ENCODE results near the gene PRKN. TPM values are rescaled to one million over a fixed set of nuclear protein-coding genes. Genes with fewer than 3 reads are reported as not detected.

PRKN gene
- total RNA-seq, 1 experiment from 2014 or later, result 0.46 TPM

DNA sequence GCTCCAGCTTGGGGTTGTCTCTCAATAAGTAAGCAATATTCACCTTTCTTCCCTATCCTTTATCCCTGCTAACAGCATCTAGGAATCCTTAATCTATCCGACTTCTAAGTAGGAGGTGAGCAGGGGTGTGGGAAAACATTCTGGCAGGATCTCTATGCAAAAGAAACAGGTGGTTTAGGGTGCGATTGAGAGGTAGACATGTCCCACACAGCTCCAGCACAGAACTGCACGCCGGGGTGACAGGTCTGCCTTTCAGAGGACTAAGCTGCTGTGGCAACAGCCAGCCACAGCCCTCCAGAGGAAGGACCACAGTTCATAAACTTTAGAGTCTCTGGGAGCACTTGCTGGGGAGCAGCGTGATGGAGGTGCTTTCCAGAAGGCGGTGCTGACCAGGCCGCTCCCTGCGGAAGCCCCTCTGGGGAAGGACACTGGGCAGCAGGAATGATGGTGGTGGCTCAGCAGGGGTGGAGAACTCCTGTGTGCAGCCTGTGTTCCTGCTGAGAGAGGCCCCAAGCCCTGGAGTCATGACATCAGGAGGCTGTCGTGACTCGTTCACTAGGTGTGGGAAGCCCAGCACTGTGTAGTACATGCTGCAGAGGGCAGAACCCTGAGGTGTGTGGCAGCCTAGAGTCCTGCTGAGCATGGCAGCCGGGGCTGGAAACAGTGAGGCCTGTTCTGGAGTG lies 509.6 kb downstream of the PRKN start:
- intact Hi-C loops (cut with micrococcal nuclease; ENCODE audit: unreplicated experiment), result no loop called here
- ChIA-PET CTCF (no interaction called here), POLR2A (no interaction called here)
- BruUV-seq (replicated peaks), result no TSS peak
- no peak overlapping the region for H3K4me3 ChIP-seq (ENCODE audit: low read depth in 2 of 2, low read length in 2 of 2)
- DNase-seq (ENCODE audit: low read depth, low spot score), result no peak
- H3K27me3 ChIP-seq (ENCODE audit: control insufficient read depth, insufficient read depth, low read length), result no peaks in the 10 kb centered on the region
- in situ Hi-C loops (cut with HindIII; ENCODE audit: low pct_unique_long_range_greater_than_20kb, low sequenced_read_pairs), result no loop called here
- H3K4me1 ChIP-seq (ENCODE audit: control insufficient read depth, insufficient read depth, low read length), result no peaks in the 10 kb centered on the region
- no peak for ATAC-seq
- TF ChIP-seq, protein P1, sequence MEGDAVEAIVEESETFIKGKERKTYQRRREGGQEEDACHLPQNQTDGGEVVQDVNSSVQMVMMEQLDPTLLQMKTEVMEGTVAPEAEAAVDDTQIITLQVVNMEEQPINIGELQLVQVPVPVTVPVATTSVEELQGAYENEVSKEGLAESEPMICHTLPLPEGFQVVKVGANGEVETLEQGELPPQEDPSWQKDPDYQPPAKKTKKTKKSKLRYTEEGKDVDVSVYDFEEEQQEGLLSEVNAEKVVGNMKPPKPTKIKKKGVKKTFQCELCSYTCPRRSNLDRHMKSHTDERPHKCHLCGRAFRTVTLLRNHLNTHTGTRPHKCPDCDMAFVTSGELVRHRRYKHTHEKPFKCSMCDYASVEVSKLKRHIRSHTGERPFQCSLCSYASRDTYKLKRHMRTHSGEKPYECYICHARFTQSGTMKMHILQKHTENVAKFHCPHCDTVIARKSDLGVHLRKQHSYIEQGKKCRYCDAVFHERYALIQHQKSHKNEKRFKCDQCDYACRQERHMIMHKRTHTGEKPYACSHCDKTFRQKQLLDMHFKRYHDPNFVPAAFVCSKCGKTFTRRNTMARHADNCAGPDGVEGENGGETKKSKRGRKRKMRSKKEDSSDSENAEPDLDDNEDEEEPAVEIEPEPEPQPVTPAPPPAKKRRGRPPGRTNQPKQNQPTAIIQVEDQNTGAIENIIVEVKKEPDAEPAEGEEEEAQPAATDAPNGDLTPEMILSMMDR (IDR thresholded peaks at IDR 0.05), result no peak
- TF ChIP-seq POLR2AphosphoS5 (IDR thresholded peaks at IDR 0.05; ENCODE audit: low read depth, low read length) (no peak), SIN3A (IDR thresholded peaks at IDR 0.05; ENCODE audit: borderline replicate concordance, insufficient read depth, low read depth, low read length) (no peak), TCF7L2 (IDR thresholded peaks at IDR 0.05; ENCODE audit: low read depth, low read length) (no peak)
- TF ChIP-seq, protein P2, sequence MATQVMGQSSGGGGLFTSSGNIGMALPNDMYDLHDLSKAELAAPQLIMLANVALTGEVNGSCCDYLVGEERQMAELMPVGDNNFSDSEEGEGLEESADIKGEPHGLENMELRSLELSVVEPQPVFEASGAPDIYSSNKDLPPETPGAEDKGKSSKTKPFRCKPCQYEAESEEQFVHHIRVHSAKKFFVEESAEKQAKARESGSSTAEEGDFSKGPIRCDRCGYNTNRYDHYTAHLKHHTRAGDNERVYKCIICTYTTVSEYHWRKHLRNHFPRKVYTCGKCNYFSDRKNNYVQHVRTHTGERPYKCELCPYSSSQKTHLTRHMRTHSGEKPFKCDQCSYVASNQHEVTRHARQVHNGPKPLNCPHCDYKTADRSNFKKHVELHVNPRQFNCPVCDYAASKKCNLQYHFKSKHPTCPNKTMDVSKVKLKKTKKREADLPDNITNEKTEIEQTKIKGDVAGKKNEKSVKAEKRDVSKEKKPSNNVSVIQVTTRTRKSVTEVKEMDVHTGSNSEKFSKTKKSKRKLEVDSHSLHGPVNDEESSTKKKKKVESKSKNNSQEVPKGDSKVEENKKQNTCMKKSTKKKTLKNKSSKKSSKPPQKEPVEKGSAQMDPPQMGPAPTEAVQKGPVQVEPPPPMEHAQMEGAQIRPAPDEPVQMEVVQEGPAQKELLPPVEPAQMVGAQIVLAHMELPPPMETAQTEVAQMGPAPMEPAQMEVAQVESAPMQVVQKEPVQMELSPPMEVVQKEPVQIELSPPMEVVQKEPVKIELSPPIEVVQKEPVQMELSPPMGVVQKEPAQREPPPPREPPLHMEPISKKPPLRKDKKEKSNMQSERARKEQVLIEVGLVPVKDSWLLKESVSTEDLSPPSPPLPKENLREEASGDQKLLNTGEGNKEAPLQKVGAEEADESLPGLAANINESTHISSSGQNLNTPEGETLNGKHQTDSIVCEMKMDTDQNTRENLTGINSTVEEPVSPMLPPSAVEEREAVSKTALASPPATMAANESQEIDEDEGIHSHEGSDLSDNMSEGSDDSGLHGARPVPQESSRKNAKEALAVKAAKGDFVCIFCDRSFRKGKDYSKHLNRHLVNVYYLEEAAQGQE (IDR thresholded peaks at IDR 0.05; ENCODE audit: insufficient read depth in 1 of 2, low read depth in 2 of 2, low read length in 1 of 2), result no peak
- H3K9me3 ChIP-seq (ENCODE audit: control insufficient read depth, insufficient read depth, low read depth, low read length), result no peaks in the 10 kb centered on the region
- H3K27ac ChIP-seq (ENCODE audit: low read length), result no peak overlapping the region
- no peaks in the 10 kb centered on the region for H3K36me3 ChIP-seq (ENCODE audit: control insufficient read depth, insufficient read depth, low read length)

DNA sequence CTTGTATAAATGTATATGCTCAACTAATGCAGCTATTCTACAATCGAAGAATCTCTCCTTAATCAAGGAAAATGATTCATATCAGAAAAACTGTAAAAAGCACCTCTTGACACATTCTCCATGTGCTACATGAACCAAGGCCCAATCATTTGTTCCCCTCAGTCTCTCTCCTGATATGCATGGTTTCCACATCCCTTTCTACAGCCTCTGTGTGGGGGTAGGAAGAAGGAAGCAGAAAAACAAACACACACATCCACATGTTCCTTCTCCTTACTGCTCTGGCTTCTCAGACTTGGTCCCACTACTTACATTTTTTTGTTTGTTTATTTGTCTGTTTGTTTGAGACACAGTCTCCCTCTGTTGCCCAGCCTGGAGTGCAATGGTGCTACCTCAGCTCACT lies 510.5 kb downstream of the PRKN start:
- H3K4me1 ChIP-seq (ENCODE audit: control insufficient read depth, insufficient read depth, low read length), result no peaks in the 10 kb centered on the region
- TF ChIP-seq TCF7L2 (IDR thresholded peaks at IDR 0.05; ENCODE audit: low read depth, low read length) (no peak), POLR2AphosphoS5 (IDR thresholded peaks at IDR 0.05; ENCODE audit: low read depth, low read length) (no peak), SIN3A (IDR thresholded peaks at IDR 0.05; ENCODE audit: borderline replicate concordance, insufficient read depth, low read depth, low read length) (no peak)
- TF ChIP-seq, protein P1 (IDR thresholded peaks at IDR 0.05), result no peak
- TF ChIP-seq, protein P2 (IDR thresholded peaks at IDR 0.05; ENCODE audit: insufficient read depth in 1 of 2, low read depth in 2 of 2, low read length in 1 of 2), result no peak
- no TSS peak for BruUV-seq (replicated peaks)
- intact Hi-C loops (cut with micrococcal nuclease; ENCODE audit: unreplicated experiment), result no loop called here
- H3K36me3 ChIP-seq (ENCODE audit: control insufficient read depth, insufficient read depth, low read length), result no peaks in the 10 kb centered on the region
- no peaks in the 10 kb centered on the region for H3K27me3 ChIP-seq (ENCODE audit: control insufficient read depth, insufficient read depth, low read length)
- ATAC-seq, result no peak
- no peaks in the 10 kb centered on the region for H3K9me3 ChIP-seq (ENCODE audit: control insufficient read depth, insufficient read depth, low read depth, low read length)
- ChIA-PET CTCF (no interaction called here), POLR2A (no interaction called here)
- DNase-seq (ENCODE audit: low read depth, low spot score), result no peak
- H3K4me3 ChIP-seq (ENCODE audit: low read depth in 2 of 2, low read length in 2 of 2), result no peak overlapping the region
- no peak overlapping the region for H3K27ac ChIP-seq (ENCODE audit: low read length)
- in situ Hi-C loops (cut with HindIII; ENCODE audit: low pct_unique_long_range_greater_than_20kb, low sequenced_read_pairs), result no loop called here
